Measurements from ENCODE around the gene ACTL7B. TPM values are rescaled to one million over a fixed set of nuclear protein-coding genes. Genes with fewer than 3 reads are reported as not detected.
"Not testable (repeated sequence)": the region's sequence is repeated elsewhere in the genome, so short reads cannot be mapped to it uniquely, and the experiment has no call there.

ACTL7B gene
- total RNA-seq, 2 experiments from 2014 or later = 0.08 to 0.25 TPM

GRCh38 chr9:108852079-108852478, 3.7 kb downstream of the ACTL7B start:
- Mint-ChIP-seq H3K27ac (no peak overlapping the region), H3K9me3 (no peaks in the 10 kb centered on the region), H3K4me1 (ENCODE audit: low read depth) (no peaks in the 10 kb centered on the region), H3K27me3 (peaks cover 4% of the 10 kb centered on the region), H3K36me3 (ENCODE audit: low read depth) (no peaks in the 10 kb centered on the region), H3K4me3 (no peak overlapping the region)
- no peaks in the 10 kb centered on the region for H3K4me1 ChIP-seq (ENCODE audit: insufficient read depth, low read length)
- CTCF ChIA-PET = no interaction called here
- no peak overlapping the region for H3K4me3 ChIP-seq (ENCODE audit: low read length)
- ATAC-seq (ENCODE audit: poor library complexity) (no peak), DNase-seq (no peak)
- no peaks in the 10 kb centered on the region for H3K27me3 ChIP-seq (ENCODE audit: control insufficient read depth in 1 of 2, insufficient read depth in 2 of 2, low read length in 2 of 2)
- H3K36me3 ChIP-seq (ENCODE audit: insufficient read depth, low read length) = no peaks in the 10 kb centered on the region
- intact Hi-C loops (cut with DNase I, micrococcal nuclease) = no loop called here
- TF ChIP-seq, protein P1, sequence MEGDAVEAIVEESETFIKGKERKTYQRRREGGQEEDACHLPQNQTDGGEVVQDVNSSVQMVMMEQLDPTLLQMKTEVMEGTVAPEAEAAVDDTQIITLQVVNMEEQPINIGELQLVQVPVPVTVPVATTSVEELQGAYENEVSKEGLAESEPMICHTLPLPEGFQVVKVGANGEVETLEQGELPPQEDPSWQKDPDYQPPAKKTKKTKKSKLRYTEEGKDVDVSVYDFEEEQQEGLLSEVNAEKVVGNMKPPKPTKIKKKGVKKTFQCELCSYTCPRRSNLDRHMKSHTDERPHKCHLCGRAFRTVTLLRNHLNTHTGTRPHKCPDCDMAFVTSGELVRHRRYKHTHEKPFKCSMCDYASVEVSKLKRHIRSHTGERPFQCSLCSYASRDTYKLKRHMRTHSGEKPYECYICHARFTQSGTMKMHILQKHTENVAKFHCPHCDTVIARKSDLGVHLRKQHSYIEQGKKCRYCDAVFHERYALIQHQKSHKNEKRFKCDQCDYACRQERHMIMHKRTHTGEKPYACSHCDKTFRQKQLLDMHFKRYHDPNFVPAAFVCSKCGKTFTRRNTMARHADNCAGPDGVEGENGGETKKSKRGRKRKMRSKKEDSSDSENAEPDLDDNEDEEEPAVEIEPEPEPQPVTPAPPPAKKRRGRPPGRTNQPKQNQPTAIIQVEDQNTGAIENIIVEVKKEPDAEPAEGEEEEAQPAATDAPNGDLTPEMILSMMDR (IDR thresholded peaks at IDR 0.05) = no peak
- H3K9me3 ChIP-seq (ENCODE audit: control insufficient read depth in 1 of 2, insufficient read depth in 1 of 2, low read length in 2 of 2) = peaks cover 0 to 13% of the 10 kb centered on the region in 2 experiments
- H3K27ac ChIP-seq (ENCODE audit: low read depth in 1 of 2, low read length in 2 of 2) = no peak overlapping the region
- POLR2A ChIA-PET = no interaction called here

GRCh38 chr9:108851138-108851537, 4.6 kb downstream of the ACTL7B start:
- Histone ChIP-seq H3K27me3 (ENCODE audit: control insufficient read depth in 1 of 2, insufficient read depth in 2 of 2, low read length in 2 of 2) (no peaks in the 10 kb centered on the region), H3K4me1 (ENCODE audit: insufficient read depth, low read length) (no peaks in the 10 kb centered on the region), H3K9me3 (ENCODE audit: control insufficient read depth in 1 of 2, insufficient read depth in 1 of 2, low read length in 2 of 2) (peaks cover 0 to 13% of the 10 kb centered on the region in 2 experiments), H3K4me3 (ENCODE audit: low read length) (no peak overlapping the region), H3K27ac (ENCODE audit: low read depth in 1 of 2, low read length in 2 of 2) (no peak overlapping the region), H3K36me3 (ENCODE audit: insufficient read depth, low read length) (no peaks in the 10 kb centered on the region)
- H3K27ac Mint-ChIP-seq = no peak overlapping the region
- TF ChIP-seq, protein P1 (IDR thresholded peaks at IDR 0.05) = no peak
- intact Hi-C loops (cut with DNase I, micrococcal nuclease) = no loop called here
- ChIA-PET POLR2A (no interaction called here), CTCF (no interaction called here)
- no peaks in the 10 kb centered on the region for H3K36me3 Mint-ChIP-seq (ENCODE audit: low read depth)
- DNase-seq = no peak
- H3K27me3 Mint-ChIP-seq = peaks cover 4% of the 10 kb centered on the region
- no peak overlapping the region for H3K4me3 Mint-ChIP-seq
- no peaks in the 10 kb centered on the region for H3K9me3 Mint-ChIP-seq
- no peaks in the 10 kb centered on the region for H3K4me1 Mint-ChIP-seq (ENCODE audit: low read depth)
- no peak for ATAC-seq (ENCODE audit: poor library complexity)

- intact Hi-C loops (cut with DNase I, micrococcal nuclease) = no loop called here
- no peaks in the 10 kb centered on the region for H3K4me1 ChIP-seq (ENCODE audit: insufficient read depth, low read length)
- no peak for ATAC-seq (ENCODE audit: poor library complexity)
- no peak for DNase-seq
- Mint-ChIP-seq H3K4me3 (no peak overlapping the region), H3K36me3 (ENCODE audit: low read depth) (no peaks in the 10 kb centered on the region), H3K4me1 (ENCODE audit: low read depth) (no peaks in the 10 kb centered on the region), H3K9me3 (no peaks in the 10 kb centered on the region), H3K27me3 (peaks cover 4% of the 10 kb centered on the region), H3K27ac (no peak overlapping the region)
- TF ChIP-seq, protein P1 (IDR thresholded peaks at IDR 0.05) = no peak
- H3K9me3 ChIP-seq (ENCODE audit: control insufficient read depth in 1 of 2, insufficient read depth in 1 of 2, low read length in 2 of 2) = peaks cover 0 to 9% of the 10 kb centered on the region in 2 experiments
- CTCF ChIA-PET = no interaction called here
- no peak overlapping the region for H3K4me3 ChIP-seq (ENCODE audit: low read length)
- no peaks in the 10 kb centered on the region for H3K36me3 ChIP-seq (ENCODE audit: insufficient read depth, low read length)
- POLR2A ChIA-PET = no interaction called here
- H3K27ac ChIP-seq (ENCODE audit: low read depth in 1 of 2, low read length in 2 of 2) = no peak overlapping the region
- H3K27me3 ChIP-seq (ENCODE audit: control insufficient read depth in 1 of 2, insufficient read depth in 2 of 2, low read length in 2 of 2) = no peaks in the 10 kb centered on the region
These were observed 5.4 kb downstream of the ACTL7B start for GRCh38 chr9:108850293-108850897.

DNA sequence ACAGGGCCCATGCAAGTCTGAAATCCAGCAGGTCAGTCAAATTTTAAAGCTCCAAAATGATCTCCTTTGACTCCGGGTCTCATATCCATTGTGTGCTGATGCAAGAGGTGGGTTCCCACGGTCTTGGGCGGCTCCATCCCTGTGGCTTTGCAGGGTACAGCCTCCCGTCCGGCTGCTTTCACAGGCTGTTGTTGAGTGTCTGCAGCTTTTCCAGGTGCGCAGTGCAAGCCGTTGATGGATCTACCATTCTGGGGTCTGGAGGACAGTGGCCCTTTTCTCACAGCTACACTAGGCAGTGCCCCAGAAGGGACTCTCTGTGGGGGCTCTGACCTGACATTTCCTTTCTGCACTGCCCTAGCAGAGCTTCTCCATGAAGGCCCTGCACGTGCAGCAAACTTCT, 7.5 kb downstream of the ACTL7B start:
- H3K36me3 ChIP-seq (ENCODE audit: insufficient read depth, low read length); H3K4me1 Mint-ChIP-seq (ENCODE audit: low read depth); H3K27me3 ChIP-seq (ENCODE audit: control insufficient read depth in 1 of 2, insufficient read depth in 2 of 2, low read length in 2 of 2); CTCF ChIA-PET; H3K4me3 Mint-ChIP-seq; DNase-seq; POLR2A ChIA-PET; H3K27me3 Mint-ChIP-seq; ATAC-seq (ENCODE audit: poor library complexity); H3K36me3 Mint-ChIP-seq (ENCODE audit: low read depth); H3K9me3 Mint-ChIP-seq; H3K9me3 ChIP-seq (ENCODE audit: control insufficient read depth in 1 of 2, insufficient read depth in 1 of 2, low read length in 2 of 2); H3K4me1 ChIP-seq (ENCODE audit: insufficient read depth, low read length); H3K27ac Mint-ChIP-seq; H3K4me3 ChIP-seq (ENCODE audit: low read length); intact Hi-C loops (cut with DNase I, micrococcal nuclease); H3K27ac ChIP-seq (ENCODE audit: low read depth in 1 of 2, low read length in 2 of 2): not testable (repeated sequence)
